Measurements from ENCODE around the gene SCNN1B. TPM values are rescaled to one million over a fixed set of nuclear protein-coding genes. Genes with fewer than 3 reads are reported as not detected.
"Not testable (repeated sequence)": the region's sequence is repeated elsewhere in the genome, so short reads cannot be mapped to it uniquely, and the experiment has no call there.

Gene SCNN1B
- total RNA-seq, 2 experiments from 2014 or later, result not detected

- Mint-ChIP-seq H3K36me3 (ENCODE audit: low read depth) (peaks cover 7% of the 10 kb centered on the region), H3K27ac (no peak overlapping the region), H3K9me3 (no peaks in the 10 kb centered on the region), H3K4me3 (no peak overlapping the region), H3K27me3 (no peaks in the 10 kb centered on the region), H3K4me1 (no peaks in the 10 kb centered on the region)
- POLR2A ChIA-PET, result no interaction called here
- DNase-seq, result no peak
- CTCF ChIA-PET, result interaction anchor here (0.6 to 1.3 kb wide), 2 partner anchors 26 to 255 kb away, joined by 3 to 4 read pairs; no protein-coding TSS in a partner anchor
Observed at GRCh38 chr16:23388786-23389185, 86.7 kb downstream of the SCNN1B start.

- Mint-ChIP-seq H3K4me3 (no peak overlapping the region), H3K27ac (no peak overlapping the region), H3K4me1 (no peaks in the 10 kb centered on the region), H3K36me3 (ENCODE audit: low read depth) (peaks cover 7% of the 10 kb centered on the region), H3K9me3 (no peaks in the 10 kb centered on the region), H3K27me3 (no peaks in the 10 kb centered on the region)
- DNase-seq, result no peak
- ChIA-PET CTCF (interaction anchor here (0.6 to 1.3 kb wide), 2 partner anchors 25 to 256 kb away, joined by 3 to 4 read pairs; no protein-coding TSS in a partner anchor), POLR2A (no interaction called here)
Observed at GRCh38 chr16:23389201-23389600, 87.1 kb downstream of the SCNN1B start.

GRCh38 chr16:23389936-23390335, 87.8 kb downstream of the SCNN1B start:
- H3K9me3 Mint-ChIP-seq; H3K27me3 Mint-ChIP-seq; DNase-seq; POLR2A ChIA-PET; H3K4me3 Mint-ChIP-seq; H3K36me3 Mint-ChIP-seq (ENCODE audit: low read depth); H3K27ac Mint-ChIP-seq; H3K4me1 Mint-ChIP-seq: not testable (repeated sequence)
- CTCF ChIA-PET, result interaction anchor here (1.3 kb wide), 1 partner anchor 25 kb away, joined by 4 read pairs; no protein-coding TSS in a partner anchor

GRCh38 chr16:23391381-23392222, 89.5 kb downstream of the SCNN1B start:
- Mint-ChIP-seq H3K9me3 (no peaks in the 10 kb centered on the region), H3K36me3 (ENCODE audit: low read depth) (peaks cover 7% of the 10 kb centered on the region), H3K4me1 (no peaks in the 10 kb centered on the region), H3K27me3 (no peaks in the 10 kb centered on the region), H3K4me3 (no peak overlapping the region), H3K27ac (no peak overlapping the region)
- ChIA-PET CTCF (interaction anchor here (1.1 to 1.5 kb wide), 2 partner anchors 12 to 42 kb away, joined by 3 to 4 read pairs; no protein-coding TSS in a partner anchor), POLR2A (interaction anchor here (0.6 kb wide), 1 partner anchor 257 kb away, joined by 5 read pairs; no protein-coding TSS in a partner anchor)
- no peak for DNase-seq

GRCh38 chr16:23392223-23392600, 90.1 kb downstream of the SCNN1B start:
- ChIA-PET CTCF (interaction anchor here (1.5 kb wide), 1 partner anchor 12 kb away, joined by 4 read pairs; no protein-coding TSS in a partner anchor), POLR2A (no interaction called here)
- Mint-ChIP-seq H3K4me3 (no peak overlapping the region), H3K27me3 (no peaks in the 10 kb centered on the region), H3K9me3 (no peaks in the 10 kb centered on the region), H3K27ac (no peak overlapping the region), H3K4me1 (no peaks in the 10 kb centered on the region), H3K36me3 (ENCODE audit: low read depth) (peaks cover 9% of the 10 kb centered on the region)
- no peak for DNase-seq

- CTCF ChIA-PET, result interaction anchor here (0.7 kb wide), 1 partner anchor 12 kb away, joined by 3 read pairs; no protein-coding TSS in a partner anchor
- Mint-ChIP-seq H3K27ac (no peak overlapping the region), H3K4me3 (no peak overlapping the region), H3K36me3 (ENCODE audit: low read depth) (peaks cover 12% of the 10 kb centered on the region), H3K9me3 (no peaks in the 10 kb centered on the region), H3K27me3 (no peaks in the 10 kb centered on the region), H3K4me1 (no peaks in the 10 kb centered on the region)
- no peak for DNase-seq
- POLR2A ChIA-PET, result no interaction called here
Observed at GRCh38 chr16:23394141-23394831, 92.2 kb downstream of the SCNN1B start.

GRCh38 chr16:23395732-23396131, 93.6 kb downstream of the SCNN1B start:
- Mint-ChIP-seq H3K36me3 (ENCODE audit: low read depth) (peaks cover 19% of the 10 kb centered on the region), H3K4me1 (no peaks in the 10 kb centered on the region), H3K9me3 (no peaks in the 10 kb centered on the region), H3K27ac (no peak overlapping the region), H3K27me3 (no peaks in the 10 kb centered on the region), H3K4me3 (no peak overlapping the region)
- DNase-seq, result no peak
- ChIA-PET POLR2A (no interaction called here), CTCF (no interaction called here)

- Mint-ChIP-seq H3K4me1 (no peaks in the 10 kb centered on the region), H3K9me3 (no peaks in the 10 kb centered on the region), H3K36me3 (ENCODE audit: low read depth) (peaks cover 13% of the 10 kb centered on the region), H3K27ac (no peak overlapping the region), H3K27me3 (no peaks in the 10 kb centered on the region), H3K4me3 (no peak overlapping the region)
- DNase-seq, result no peak
- POLR2A ChIA-PET, result no interaction called here
- CTCF ChIA-PET, result interaction anchor here (0.6 kb wide), 1 partner anchor 383 kb away, joined by 4 read pairs; no protein-coding TSS in a partner anchor
Observed at GRCh38 chr16:23397464-23397863, 95.4 kb downstream of the SCNN1B start.

- POLR2A ChIA-PET, result no interaction called here
- Mint-ChIP-seq H3K9me3 (no peaks in the 10 kb centered on the region), H3K27me3 (no peaks in the 10 kb centered on the region), H3K4me1 (no peaks in the 10 kb centered on the region), H3K36me3 (ENCODE audit: low read depth) (peaks cover 21% of the 10 kb centered on the region), H3K27ac (no peak overlapping the region), H3K4me3 (no peak overlapping the region)
- CTCF ChIA-PET, result no interaction called here
- no peak for DNase-seq
Observed at GRCh38 chr16:23398987-23399805, 97.1 kb downstream of the SCNN1B start.

- H3K4me1 Mint-ChIP-seq, H3K27ac Mint-ChIP-seq, H3K9me3 Mint-ChIP-seq, H3K27me3 Mint-ChIP-seq, POLR2A ChIA-PET, DNase-seq, CTCF ChIA-PET, H3K4me3 Mint-ChIP-seq: not testable (repeated sequence)
- H3K36me3 Mint-ChIP-seq (ENCODE audit: low read depth), result peaks cover 21% of the 10 kb centered on the region
Observed at GRCh38 chr16:23400447-23400846, 98.3 kb downstream of the SCNN1B start.

- DNase-seq, result no peak
- H3K4me1 Mint-ChIP-seq, result no peaks in the 10 kb centered on the region
- POLR2A ChIA-PET, result no interaction called here
- no peaks in the 10 kb centered on the region for H3K9me3 Mint-ChIP-seq
- CTCF ChIA-PET, result no interaction called here
- no peak overlapping the region for H3K4me3 Mint-ChIP-seq
- H3K27ac Mint-ChIP-seq, result no peak overlapping the region
- peaks cover 21% of the 10 kb centered on the region for H3K36me3 Mint-ChIP-seq (ENCODE audit: low read depth)
- no peaks in the 10 kb centered on the region for H3K27me3 Mint-ChIP-seq
Observed at GRCh38 chr16:23401139-23401538, 99.0 kb downstream of the SCNN1B start.

GRCh38 chr16:23402100-23402499, 100.0 kb downstream of the SCNN1B start:
- no peaks in the 10 kb centered on the region for H3K4me1 Mint-ChIP-seq
- no peak for DNase-seq
- no peaks in the 10 kb centered on the region for H3K9me3 Mint-ChIP-seq
- no peak overlapping the region for H3K4me3 Mint-ChIP-seq
- POLR2A ChIA-PET, result no interaction called here
- CTCF ChIA-PET, result no interaction called here
- no peaks in the 10 kb centered on the region for H3K27me3 Mint-ChIP-seq
- peaks cover 21% of the 10 kb centered on the region for H3K36me3 Mint-ChIP-seq (ENCODE audit: low read depth)
- H3K27ac Mint-ChIP-seq, result no peak overlapping the region

All from activated CD4-positive, alpha-beta T cell treated with anti-CD3 and anti-CD28 coated beads, Interleukin-2, amount 10 ng/mL, durations not matched to agents 7 days and 5 days (primary cell).